Tibial artery (tissue), 4 donors: Measurements from ENCODE around the gene L3MBTL2.
"Not testable (repeated sequence)": the region's sequence is repeated elsewhere in the genome, so short reads cannot be mapped to it uniquely, and the experiment has no call there.

Source experiments
- DNase-seq, 2 donors: peaks; one replicate each; pipeline ENCODE4 v3.0.0-alpha.2; 2019
- H3K27ac ChIP-seq, 2 donors: fragments of 200-600 bp; sonication (generic) in 1 of 2; 1 replicate in 1 of 2; 2 replicates in 1 of 2; pipeline ENCODE4 v1.5.1; 2018 to 2019; ENCODE audit warnings: mild to moderate bottlenecking in 1 of 2
- H3K27me3 ChIP-seq, 2 donors: fragments of 200-600 bp; sonication (generic) in 1 of 2; one replicate each; pipeline versions ENCODE4 v1.5.1 to v1.6.0; 2016 to 2019
- H3K36me3 ChIP-seq, 3 donors: fragments of 200-600 bp; sonication (generic) in 2 of 3; one replicate each; pipeline ENCODE4 v1.5.1; 2016 to 2019; ENCODE audit warnings: mild to moderate bottlenecking in 2 of 3
- H3K4me1 ChIP-seq, 4 donors: fragments of 200-600 bp; sonication (generic) in 2 of 4; 1 replicate in 3 of 4; 2 replicates in 1 of 4; pipeline ENCODE4 v1.5.1; 2016 to 2019
- H3K4me3 ChIP-seq, 2 donors: fragments of 200-600 bp; sonication (generic) in 1 of 2; 1 replicate in 1 of 2; 2 replicates in 1 of 2; pipeline ENCODE4 v1.5.1; 2018 to 2019; ENCODE audit warnings: mild to moderate bottlenecking in 2 of 2
- H3K9me3 ChIP-seq, 3 donors: fragments of 200-600 bp; sonication (generic) in 1 of 3; one replicate each; pipeline ENCODE4 v1.5.1; 2016 to 2019
- intact Hi-C: fragments of 100-400 bp; cut with DNase I; formaldehyde crosslinking; loops from one replicate; pipeline ENCODE4 v1.15.0; 2023; ENCODE audit warnings: low total_unique reads
- TF ChIP-seq, protein P1 (sequence below), 2 experiments: fragments of 200-600 bp in 1 of 2; fragments of 450-650 bp in 1 of 2; IDR thresholded peaks; one replicate each; pipeline ENCODE4 v1.5.1; 2017 to 2019; ENCODE audit warnings: antibody characterized with exemption in 2 of 2, mild to moderate bottlenecking in 1 of 2, moderate library complexity in 1 of 2

L3MBTL2 gene

DNA sequence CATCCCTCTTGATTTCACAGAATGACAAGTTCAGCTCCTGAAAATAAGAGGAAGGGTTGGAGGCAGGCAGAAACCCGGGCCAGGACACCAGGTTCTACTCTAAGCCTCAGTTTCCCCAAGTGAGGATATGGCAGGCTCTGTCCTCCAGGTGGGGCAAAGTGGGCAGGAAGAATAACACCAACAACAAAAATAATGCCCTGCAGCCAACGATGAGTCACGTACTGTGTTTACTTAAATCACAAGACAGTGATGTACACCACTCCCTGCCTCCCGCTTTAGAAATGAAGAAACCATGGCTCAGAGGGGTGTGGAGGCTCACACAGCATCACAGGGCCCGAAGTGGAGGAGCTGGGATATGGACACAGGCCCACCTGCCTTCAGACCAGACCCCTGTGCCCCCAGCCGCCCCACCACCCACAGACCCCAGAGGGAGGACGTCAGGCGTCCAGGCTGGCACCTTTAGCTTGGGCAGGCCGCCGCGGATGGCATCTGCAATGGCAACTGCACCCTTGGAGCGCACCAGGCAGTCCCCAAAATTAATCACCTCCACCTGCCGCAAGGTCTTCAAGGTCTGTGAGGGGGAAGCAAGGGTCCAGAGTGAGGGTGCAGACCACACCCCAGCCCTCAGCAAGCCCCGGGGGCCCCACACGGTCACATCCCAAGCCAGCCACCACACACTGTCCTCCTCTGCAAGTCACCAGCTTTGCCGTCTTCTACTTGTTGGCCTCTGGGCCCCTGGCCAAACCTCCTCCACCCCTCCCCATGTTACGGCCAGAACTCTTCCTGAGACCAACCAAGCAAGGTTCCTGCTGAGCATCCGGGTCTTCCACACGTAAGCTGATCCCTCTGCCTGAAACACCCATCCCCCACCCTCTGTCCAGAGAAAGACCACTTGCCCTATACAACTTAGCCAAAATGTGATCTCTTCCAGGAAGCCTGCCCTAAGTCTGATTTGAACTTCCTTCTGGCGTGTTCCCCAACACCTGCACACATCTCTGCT, 51.4 kb downstream of the L3MBTL2 start:
- Histone ChIP-seq H3K36me3 (peaks cover 64 to 98% (median 88%) of the 10 kb centered on the region in 3 donors), H3K27me3 (no peaks in the 10 kb centered on the region), H3K4me1 (no peaks in the 10 kb centered on the region), H3K27ac (no peak overlapping the region), H3K9me3 (no peaks in the 10 kb centered on the region), H3K4me3 (no peak overlapping the region)
- TF ChIP-seq, protein P1, sequence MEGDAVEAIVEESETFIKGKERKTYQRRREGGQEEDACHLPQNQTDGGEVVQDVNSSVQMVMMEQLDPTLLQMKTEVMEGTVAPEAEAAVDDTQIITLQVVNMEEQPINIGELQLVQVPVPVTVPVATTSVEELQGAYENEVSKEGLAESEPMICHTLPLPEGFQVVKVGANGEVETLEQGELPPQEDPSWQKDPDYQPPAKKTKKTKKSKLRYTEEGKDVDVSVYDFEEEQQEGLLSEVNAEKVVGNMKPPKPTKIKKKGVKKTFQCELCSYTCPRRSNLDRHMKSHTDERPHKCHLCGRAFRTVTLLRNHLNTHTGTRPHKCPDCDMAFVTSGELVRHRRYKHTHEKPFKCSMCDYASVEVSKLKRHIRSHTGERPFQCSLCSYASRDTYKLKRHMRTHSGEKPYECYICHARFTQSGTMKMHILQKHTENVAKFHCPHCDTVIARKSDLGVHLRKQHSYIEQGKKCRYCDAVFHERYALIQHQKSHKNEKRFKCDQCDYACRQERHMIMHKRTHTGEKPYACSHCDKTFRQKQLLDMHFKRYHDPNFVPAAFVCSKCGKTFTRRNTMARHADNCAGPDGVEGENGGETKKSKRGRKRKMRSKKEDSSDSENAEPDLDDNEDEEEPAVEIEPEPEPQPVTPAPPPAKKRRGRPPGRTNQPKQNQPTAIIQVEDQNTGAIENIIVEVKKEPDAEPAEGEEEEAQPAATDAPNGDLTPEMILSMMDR (IDR thresholded peaks at IDR 0.05), result no peak
- intact Hi-C loops, result no loop called here
- no peak for DNase-seq

- H3K4me1 ChIP-seq, result no peaks in the 10 kb centered on the region
- H3K27me3 ChIP-seq, result no peaks in the 10 kb centered on the region
- no peak overlapping the region for H3K27ac ChIP-seq
- H3K36me3 ChIP-seq, result peaks cover 68 to 98% (median 90%) of the 10 kb centered on the region in 3 donors
- no peaks in the 10 kb centered on the region for H3K9me3 ChIP-seq
- TF ChIP-seq, protein P1 (IDR thresholded peaks at IDR 0.05), result no peak
- intact Hi-C loops, result no loop called here
- H3K4me3 ChIP-seq, result no peak overlapping the region
- no peak for DNase-seq
Observed at GRCh38 chr22:41257696-41258095, 52.6 kb downstream of the L3MBTL2 start.

- DNase-seq, intact Hi-C loops, H3K27ac ChIP-seq: not testable (repeated sequence)
Observed at GRCh38 chr22:41259756-41260155, 54.6 kb downstream of the L3MBTL2 start.

DNA sequence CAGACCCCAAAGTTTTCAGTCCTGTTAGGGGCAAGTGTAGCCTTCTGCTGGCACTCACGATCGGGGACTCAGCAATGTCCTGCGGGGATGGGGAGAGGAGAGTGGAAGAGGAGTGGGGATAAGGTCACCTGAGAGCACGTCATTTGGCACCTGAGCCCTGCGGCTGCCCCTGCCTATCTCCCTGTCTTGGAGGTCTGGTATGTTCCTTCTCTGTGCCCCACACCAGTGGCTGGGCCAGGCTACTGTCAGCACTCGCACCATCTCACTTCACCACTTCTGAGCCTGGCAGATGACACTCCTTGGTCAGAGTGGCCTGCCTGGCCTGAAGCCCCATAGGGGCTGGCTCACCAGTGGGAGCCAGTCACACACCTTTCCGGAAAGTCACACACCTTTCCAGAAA, 55.8 kb downstream of the L3MBTL2 start:
- DNase-seq, result no peak
- Histone ChIP-seq H3K27ac (no peak overlapping the region), H3K4me1 (no peaks in the 10 kb centered on the region), H3K9me3 (no peaks in the 10 kb centered on the region), H3K27me3 (no peaks in the 10 kb centered on the region), H3K36me3 (peaks cover 65 to 97% (median 87%) of the 10 kb centered on the region in 3 donors), H3K4me3 (no peak overlapping the region)
- TF ChIP-seq, protein P1 (IDR thresholded peaks at IDR 0.05), result no peak
- intact Hi-C loops, result no loop called here

More at GRCh38 chr22:41259756-41260155, 54.6 kb downstream of the L3MBTL2 start:
- H3K36me3 ChIP-seq, result peaks cover 66 to 98% (median 90%) of the 10 kb centered on the region in 3 donors
- H3K4me1 ChIP-seq, H3K9me3 ChIP-seq, H3K27me3 ChIP-seq, H3K4me3 ChIP-seq: not testable (repeated sequence)

DNA sequence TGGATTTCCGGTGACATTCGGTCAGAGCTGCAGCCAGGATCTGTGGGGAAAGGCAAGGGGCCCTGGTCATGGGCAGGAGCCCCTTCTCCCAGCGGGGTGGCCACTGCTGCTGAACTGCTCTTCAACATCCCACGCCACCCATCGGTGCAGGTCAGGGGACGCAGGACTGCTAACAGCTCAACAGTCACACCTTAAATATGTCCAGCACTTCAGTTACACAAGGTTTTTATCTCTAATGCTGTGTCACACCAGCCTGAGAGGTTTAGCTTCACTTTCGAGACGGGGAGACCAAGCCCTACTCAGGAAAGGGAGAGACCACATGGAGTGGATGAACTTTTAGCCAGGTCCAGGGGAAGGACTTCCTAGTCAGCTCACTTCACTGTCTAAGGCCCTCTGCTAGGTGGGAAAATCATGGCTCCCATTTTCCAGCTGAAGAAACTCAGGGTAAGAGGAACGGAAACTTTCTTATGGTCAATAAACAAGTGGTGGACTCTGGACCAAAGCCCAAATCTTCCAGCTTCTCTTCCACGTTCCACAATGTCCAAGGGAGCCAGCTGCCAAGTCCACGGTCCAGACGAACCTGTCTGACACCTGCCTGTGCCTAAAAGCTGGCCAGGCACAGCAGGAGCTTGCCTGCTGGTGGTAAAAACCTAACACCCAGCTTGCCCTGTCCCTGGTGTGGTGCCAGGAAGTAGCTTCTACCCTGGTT, 56.6 kb downstream of the L3MBTL2 start:
- no peak for DNase-seq
- Histone ChIP-seq H3K4me3 (no peak overlapping the region), H3K4me1 (no peaks in the 10 kb centered on the region), H3K36me3 (peaks cover 61 to 94% (median 80%) of the 10 kb centered on the region in 3 donors), H3K27me3 (no peaks in the 10 kb centered on the region), H3K9me3 (no peaks in the 10 kb centered on the region), H3K27ac (no peak overlapping the region)
- intact Hi-C loops, result no loop called here
- TF ChIP-seq, protein P1 (IDR thresholded peaks at IDR 0.05), result no peak
